Stimulated activated CD4-positive, alpha-beta T cell treated with anti-CD3 and anti-CD28 coated beads, TNF-alpha, amount 100 ng/mL, for 1 hour (primary cell): ENCODE measurements around the gene SBF1.

ENCODE experiments used
- DNase-seq, 3 donors: peaks; one replicate each; pipeline ENCODE4 v3.0.0-alpha.2; 2020; ENCODE audit warnings: low read depth in 3 of 3, low spot score in 1 of 3

Gene SBF1

DNA sequence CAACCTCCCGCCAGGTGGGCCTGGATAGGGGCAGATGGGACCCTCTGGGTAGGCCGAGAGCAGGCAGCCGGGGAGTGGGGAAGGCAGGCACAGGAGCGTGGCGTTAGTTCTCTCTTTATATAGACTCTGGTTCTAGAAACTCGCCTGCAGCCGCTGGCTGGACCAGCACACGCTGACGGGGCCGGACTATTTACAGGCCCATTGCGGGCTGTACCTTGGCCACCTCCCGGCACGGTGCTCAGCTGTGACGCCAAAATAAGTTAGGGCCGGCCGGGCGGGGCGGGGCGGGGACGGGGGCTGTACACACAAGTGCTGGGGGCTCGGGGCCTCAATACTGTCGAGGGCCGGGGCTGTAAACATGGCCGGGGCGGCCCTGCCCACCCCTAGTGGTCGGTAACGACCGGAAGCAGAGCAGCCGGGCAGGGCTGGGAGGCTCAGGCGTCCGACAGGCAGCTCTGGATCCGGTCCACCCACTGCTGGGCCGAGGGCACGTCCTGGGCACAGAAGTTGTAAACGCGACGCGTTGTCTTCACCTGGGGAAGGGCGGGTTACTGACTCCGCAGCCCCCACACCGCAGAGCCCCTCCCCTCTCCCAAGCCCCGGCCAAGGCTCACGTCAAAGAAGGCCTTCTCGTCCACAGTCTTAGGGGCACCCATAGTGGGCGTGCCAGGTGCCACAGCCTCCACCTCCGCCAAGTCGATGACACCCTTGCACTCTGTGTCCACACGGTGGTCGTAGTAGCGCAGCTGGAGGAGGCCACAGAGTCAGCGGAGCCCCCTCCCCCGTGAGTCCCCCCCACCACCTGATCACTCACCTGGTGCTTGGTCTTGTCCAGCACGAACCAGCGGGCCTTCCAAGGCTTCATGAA is 27.9 kb downstream of the SBF1 start:
- DNase-seq = no peak

- no peak for DNase-seq
Measured at GRCh38 chr22:50445880-50446707, 28.7 kb downstream of the SBF1 start.

DNA sequence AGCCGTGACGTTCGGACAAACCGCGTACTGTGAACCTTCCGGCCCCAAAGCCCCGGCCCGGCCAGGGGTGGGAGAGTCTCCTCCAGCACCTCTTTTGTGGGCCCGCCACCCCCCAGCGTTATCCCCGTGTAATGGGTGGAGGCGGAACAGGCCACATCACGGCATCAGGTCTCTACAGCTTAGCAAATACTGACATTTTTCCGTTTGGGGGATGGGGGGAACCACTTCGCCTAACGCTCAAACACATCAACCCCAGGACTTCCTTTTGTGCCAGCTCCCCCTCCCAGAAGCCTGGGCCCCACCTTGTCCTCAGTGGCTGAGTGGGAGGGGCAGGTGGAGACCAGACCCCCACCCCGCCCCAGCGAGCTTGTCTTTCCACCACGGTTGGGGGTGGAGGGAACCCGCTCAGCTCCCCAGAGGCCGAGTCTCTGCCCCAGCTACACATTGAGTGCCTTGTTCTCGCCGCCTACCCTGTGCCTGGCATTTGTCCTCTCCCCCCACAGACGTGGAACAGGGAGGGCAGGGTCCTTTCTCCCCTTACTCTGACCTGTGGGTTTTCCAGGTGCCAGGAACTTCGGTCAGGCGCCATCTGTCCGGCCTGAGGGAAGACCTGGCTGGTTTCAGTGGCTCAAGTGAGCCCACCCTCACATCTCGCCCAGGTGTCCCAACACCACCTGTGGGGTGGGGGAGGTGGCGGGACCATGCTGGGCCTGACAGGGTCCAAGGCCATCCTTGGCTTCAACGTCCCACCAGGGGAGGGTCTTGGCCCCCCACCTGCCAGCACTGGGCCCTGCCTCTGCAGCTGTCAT is 29.6 kb downstream of the SBF1 start:
- no peak for DNase-seq

DNA sequence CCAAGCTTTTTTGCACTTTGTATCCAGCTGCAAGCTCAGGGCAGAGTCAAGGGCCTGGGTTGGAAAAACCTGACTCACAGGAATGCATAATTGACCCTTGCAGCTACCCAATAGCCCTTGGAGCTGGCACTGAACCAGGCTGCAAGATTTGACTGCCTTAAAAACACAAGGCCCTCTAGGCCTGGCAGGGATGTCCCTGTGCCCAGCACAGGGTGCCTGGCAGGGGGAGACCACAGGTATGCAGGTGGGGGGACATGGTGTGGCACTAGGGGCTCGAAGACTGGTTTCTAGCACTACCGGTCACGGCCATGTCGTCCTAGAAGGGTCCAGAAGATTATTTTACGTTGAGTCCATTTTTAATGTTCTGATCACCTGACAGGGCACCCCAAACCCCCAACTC is 30.2 kb downstream of the SBF1 start:
- DNase-seq = no peak

DNA sequence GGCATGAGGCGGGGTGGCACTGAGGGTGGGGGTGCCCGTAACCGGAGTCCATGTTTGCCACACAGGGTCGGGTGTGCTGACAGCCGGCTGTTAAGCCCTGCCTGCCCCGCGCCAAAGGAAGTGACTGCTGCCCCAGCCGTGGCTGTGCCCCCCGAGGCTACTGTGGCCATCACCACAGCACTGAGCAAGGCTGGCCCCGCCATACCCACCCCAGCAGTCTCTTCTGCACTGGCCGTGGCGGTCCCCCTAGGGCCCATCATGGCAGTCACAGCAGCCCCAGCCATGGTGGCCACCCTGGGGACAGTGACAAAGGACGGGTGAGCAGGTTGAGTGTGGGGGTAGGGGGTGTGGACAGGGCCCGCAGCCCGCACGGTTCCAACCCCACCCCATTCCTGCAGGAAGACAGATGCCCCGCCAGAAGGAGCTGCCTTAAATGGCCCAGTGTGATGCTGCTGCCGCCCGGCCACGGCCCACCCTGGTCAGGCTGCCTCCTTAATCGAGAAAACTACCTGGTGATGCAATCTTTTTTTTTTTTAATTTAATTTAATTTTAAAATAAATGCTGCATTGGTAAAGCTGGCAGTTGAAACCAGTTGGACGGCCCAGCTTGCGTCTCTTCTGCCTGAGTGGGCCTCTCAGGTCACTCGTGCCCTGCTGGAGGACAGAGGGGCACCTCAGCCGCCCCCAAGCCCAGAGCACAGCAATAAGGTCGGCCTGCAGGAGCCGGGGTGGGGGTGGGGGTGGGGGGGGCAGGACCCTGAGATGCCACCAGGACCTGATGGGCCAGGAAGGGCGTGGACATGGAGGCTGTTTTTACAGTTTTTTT is 30.8 kb downstream of the SBF1 start:
- no peak for DNase-seq

DNA sequence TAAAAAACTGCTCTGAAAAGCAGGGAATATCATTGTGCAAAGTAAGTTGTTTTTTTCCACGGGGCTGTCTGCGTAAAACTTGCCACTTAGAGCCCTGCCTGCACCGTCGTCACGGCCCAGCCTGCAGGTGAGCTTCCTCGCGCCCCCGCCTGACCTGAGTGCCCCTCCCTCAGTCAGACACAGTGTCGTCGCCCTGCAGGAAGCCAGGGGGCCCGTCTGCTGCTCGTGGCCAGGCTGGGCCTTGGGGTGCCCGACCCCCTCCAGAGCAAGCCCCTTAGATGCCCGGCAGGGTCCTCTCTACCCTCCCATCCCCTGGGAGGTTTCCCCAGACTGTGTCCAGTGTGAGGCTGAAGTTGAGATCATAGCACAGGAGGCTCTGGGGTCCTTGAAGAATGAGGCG is 31.6 kb downstream of the SBF1 start:
- DNase-seq = no peak

GRCh38 chr22:50441428-50441993 is 33.3 kb downstream of the SBF1 start:
- no peak for DNase-seq

DNA sequence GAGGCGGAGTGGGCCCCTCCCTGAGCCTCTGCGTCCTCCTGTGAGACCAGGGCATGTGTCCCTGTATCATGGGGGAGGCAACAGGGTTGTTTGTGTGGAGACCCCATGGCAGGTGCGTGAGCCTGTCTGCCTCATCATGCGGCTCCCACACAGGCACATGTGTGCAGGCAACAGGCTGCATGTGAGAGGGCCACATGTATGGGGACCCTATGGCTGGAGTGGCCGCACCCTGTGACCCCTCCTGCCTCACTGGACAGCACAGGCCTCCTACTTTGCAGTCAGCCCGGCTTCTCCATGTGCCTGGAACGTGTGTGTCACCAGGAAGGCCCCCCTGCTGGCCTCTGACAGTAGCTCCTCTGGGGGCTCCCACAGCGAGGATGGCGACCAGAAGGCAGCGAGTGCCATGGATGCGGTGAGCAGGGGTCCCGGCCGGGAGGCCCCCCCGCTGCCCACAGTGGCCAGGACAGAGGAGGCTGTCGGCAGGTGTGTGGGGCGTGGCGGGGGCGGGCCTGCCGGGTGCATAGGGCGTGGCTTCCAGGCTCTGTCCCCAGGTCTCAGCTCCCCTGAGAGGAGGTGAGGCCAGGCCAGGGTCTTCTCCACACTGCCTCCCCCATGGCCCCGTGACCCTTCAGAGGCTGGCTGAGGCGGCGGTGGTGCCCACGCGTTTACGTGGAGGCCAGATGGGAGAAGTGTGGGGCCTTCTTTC is 34.1 kb downstream of the SBF1 start:
- no peak for DNase-seq

GRCh38 chr22:50439871-50440331 is 34.9 kb downstream of the SBF1 start:
- no peak for DNase-seq

DNA sequence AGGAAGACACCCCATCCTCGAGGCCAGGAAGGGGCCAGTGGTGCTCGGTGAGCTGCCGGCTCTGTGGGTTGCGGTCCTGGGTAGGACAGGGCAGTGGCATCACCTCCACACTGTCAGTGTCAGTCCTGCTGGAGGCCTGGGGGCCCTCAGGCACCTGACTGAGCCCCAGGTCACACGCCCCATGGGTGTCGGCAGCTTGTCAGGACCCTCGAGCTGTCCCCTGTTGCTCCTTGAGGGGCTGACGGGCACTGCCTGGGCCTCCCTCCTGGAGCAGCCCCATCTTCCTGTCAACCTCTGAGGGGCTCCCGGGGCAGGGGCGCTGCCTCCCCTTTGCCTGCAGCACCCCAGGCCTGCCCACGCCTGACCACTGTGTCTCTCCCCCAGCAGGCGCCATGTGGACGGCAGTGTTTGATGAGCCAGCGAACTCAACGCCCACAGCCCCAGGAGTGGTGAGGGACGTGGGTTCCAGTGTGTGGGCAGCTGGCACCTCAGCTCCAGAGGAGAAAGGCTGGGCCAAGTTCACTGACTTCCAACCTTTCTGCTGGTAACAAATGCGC is 35.4 kb downstream of the SBF1 start:
- DNase-seq = no peak

DNA sequence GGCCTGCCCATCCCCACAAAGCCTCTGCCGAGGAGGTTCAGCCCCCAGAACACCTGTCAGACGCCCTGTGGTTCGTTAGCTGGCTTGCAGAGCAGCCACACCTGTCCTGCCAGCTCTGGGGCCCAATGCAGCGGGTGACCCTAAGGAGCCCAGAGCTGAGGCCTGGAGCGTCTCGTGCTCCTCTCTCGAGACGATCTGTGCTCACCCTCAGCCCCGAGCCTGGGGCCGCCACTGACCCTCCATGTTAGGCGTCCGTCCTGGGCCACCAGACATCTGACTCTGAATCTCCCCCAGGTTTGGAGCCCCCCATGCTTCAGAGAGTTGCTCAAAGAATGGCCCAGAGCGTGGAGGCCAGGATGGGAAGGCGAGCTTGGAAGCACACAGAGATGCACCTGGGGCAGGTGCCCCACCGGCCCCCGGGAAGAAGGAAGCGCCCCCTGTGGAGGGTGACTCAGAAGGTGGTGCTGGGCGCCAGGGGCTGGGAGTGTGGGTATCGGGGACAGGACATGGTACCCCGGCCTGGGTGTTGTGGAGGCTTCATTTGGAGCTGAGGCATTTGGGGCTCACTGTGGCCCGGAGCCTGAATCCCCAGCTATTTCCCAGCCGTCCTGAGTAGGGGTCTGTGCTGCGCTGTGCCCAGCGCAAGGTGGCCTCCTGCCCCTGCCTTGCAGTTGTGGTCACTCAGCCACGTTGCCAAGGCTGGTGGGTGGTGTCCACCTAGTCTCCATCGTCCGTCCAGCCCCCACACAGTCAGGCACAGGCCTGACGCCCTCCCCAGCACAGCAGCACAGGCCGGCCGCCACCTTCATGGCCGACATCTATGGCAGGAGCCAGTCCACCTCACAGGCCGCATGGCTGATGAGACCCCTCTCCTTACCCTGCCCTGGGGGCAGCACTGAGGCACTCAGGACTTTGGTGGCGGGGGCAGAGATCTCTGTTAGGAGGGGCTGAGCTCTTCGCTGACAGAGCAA is 36.2 kb downstream of the SBF1 start:
- DNase-seq = no peak

GRCh38 chr22:50437511-50438304 is 37.1 kb downstream of the SBF1 start:
- DNase-seq = no peak

DNA sequence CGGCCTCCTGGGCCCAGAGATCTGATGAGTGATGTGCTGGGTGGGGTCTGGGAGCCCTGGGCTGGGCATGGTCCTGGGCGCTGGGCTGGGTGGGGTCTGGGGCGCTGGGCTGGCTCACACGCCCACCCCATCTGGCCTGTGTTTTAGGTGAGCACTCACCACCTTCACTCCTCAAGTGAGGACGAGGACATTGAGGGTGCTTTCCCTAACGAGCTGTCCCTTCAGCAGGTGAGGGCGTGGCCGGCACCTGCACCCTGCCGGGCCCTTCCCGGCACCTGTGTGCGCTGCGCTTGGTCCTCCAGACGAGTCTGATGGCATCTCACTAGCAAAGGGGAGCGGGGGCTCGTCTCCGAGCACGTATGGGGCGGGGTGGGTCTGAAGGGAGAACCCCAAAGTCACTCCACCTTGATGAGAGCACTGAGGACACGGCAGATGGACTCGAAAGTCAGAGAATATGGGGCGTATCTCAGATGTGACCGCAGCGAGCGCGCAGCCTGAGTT is 37.9 kb downstream of the SBF1 start:
- no peak for DNase-seq

DNA sequence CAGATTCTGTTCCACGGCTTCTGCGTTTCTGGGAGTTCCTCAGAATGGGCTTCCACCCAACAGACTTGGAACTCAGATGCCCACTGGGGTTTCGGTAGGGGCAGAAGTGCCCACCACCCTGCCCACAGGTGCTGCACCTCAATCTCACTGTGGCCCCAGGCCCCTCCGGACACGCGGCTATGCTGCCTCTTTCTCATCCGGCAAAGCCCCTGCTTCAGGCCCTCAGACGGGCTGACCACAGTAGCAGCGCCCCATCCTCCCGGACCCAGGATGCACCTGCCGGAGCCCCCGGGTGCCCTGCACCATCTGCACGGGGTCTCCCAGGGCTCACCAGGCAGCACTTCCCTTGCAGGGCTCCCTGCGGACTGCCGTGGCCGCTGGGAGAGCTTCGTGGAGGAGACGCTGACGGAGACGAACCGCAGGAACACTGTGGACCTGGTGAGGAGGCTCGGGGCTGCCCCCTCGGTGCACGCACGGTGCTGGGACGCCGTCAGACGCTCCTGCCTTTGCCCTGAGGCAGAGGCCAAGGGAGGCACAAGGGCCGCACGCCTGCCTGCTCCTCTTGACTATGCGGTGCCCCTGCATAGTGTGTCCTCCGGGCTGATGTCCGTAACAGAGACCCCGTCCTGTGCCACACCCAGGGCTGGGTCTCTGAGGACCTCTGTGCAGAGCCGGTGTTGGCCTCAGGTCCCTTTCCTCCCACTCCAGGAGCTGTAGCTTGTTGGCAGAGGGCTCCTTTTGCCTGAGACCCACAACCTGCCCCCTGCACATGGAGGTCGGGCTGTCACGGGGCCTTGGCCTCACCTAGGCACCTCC is 38.6 kb downstream of the SBF1 start:
- no peak for DNase-seq

GRCh38 chr22:50435291-50436014 is 39.4 kb downstream of the SBF1 start:
- no peak for DNase-seq

DNA sequence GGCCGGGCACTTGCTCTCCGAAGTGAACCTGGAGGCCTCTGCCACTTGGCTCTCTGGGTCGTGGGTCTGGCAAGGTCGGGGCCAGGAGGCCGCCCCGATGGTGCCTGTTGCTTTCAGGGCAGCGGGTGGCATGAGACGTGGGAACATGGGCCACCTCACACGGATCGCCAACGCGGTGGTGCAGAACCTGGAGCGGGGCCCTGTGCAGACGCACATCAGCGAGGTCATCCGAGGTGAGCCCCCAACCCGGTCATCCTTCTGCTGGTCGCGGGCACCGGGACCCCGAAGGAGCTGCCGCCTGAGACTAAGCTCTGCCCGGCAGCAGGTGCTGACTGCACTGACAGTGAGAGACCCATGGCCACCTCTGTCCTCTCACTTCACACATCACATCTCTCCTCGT is 40.0 kb downstream of the SBF1 start:
- DNase-seq = no peak
